Mucosa of descending colon (tissue), 3 donors: ENCODE measurements around the gene FOXP1. TPM values are rescaled to one million over a fixed set of nuclear protein-coding genes. Genes with fewer than 3 reads are reported as not detected.

ENCODE experiments used
- ATAC-seq: fragments of 200-7000 bp; cut with Tn5 transposase; one replicate; pipeline ENCODE4 v1.9.1; 2020; ENCODE audit warnings: mild to moderate bottlenecking, moderate library complexity
- DNase-seq, 3 donors: peaks; one replicate each; pipeline ENCODE4 v3.0.0-alpha.2; 2020
- H3K36me3 ChIP-seq: fragments of 200-600 bp; one replicate; pipeline ENCODE4 v1.8.0; 2021; ENCODE audit warnings: low read depth, mild to moderate bottlenecking
- H3K4me1 ChIP-seq: fragments of 200-600 bp; one replicate; pipeline ENCODE4 v1.8.0; 2021; ENCODE audit warnings: low read depth, mild to moderate bottlenecking
- H3K4me3 ChIP-seq: fragments of 200-600 bp; one replicate; pipeline ENCODE4 v1.8.0; 2021; ENCODE audit warnings: mild to moderate bottlenecking
- H3K9me3 ChIP-seq: fragments of 200-600 bp; one replicate; pipeline ENCODE4 v1.8.0; 2021; ENCODE audit warnings: mild to moderate bottlenecking
- intact Hi-C, 2 donors: fragments of 100-400 bp; cut with DNase I in 1 of 2; cut with micrococcal nuclease in 1 of 2; formaldehyde crosslinking; loops; one replicate each; pipeline versions ENCODE4 v1.11.0 to v1.11.1; 2022; cut with DNase I, micrococcal nuclease
- total RNA-seq, 3 donors: library from RNA; stranded (reverse); fragmentation: NEBNext Ultra II Directional in 2 of 3; extraction: Animal tissue kit (Norgen Biotek cat#: 25700) in 2 of 3; gene quantifications; one replicate each; pipeline versions ENCODE4 v1.2.1 to v1.2.4, GENCODE V29; 2021 to 2023
- TF ChIP-seq, protein P1 (sequence below): fragments of 200-600 bp; IDR thresholded peaks from one replicate; pipeline ENCODE4 v1.8.0; 2022; ENCODE audit warnings: antibody characterized with exemption, mild to moderate bottlenecking
- donor health status: DM: no; HTN: no; CAD: no; lungs with moderate emphysema.
- donor health status: DM: no; HTN: no; CAD: no.
- donor health status: DM: no; HTN: yes; CAD: no.

Gene FOXP1
- total RNA-seq, 3 donors from 2014 or later = 133 to 217 (median 214) TPM

DNA sequence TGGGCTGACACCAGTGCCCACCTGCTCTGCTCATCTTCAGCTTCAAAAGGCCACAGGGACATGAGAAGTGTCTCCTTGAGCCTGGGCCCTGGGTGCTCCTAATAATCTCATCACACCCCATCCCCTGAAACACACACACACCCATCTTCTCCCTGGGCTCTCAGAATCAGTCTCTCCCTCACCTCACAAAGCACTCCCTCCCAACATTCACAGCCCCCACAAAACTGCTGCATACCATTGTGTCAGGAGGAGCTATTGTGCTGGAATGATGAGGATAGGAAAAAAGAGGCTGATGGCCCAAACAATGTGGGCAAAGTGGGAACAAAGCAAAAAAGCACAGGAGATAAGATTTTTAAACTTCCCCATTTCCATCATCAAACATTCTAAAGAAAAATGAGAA is 16.8 kb downstream of the FOXP1 start:
- H3K4me3 ChIP-seq = no peak overlapping the region
- H3K9me3 ChIP-seq = no peaks in the 10 kb centered on the region
- peaks cover 18% of the 10 kb centered on the region for H3K4me1 ChIP-seq
- DNase-seq (no peak), ATAC-seq (no peak)
- no peaks in the 10 kb centered on the region for H3K36me3 ChIP-seq
- intact Hi-C loops = no loop called here
- TF ChIP-seq, protein P1, sequence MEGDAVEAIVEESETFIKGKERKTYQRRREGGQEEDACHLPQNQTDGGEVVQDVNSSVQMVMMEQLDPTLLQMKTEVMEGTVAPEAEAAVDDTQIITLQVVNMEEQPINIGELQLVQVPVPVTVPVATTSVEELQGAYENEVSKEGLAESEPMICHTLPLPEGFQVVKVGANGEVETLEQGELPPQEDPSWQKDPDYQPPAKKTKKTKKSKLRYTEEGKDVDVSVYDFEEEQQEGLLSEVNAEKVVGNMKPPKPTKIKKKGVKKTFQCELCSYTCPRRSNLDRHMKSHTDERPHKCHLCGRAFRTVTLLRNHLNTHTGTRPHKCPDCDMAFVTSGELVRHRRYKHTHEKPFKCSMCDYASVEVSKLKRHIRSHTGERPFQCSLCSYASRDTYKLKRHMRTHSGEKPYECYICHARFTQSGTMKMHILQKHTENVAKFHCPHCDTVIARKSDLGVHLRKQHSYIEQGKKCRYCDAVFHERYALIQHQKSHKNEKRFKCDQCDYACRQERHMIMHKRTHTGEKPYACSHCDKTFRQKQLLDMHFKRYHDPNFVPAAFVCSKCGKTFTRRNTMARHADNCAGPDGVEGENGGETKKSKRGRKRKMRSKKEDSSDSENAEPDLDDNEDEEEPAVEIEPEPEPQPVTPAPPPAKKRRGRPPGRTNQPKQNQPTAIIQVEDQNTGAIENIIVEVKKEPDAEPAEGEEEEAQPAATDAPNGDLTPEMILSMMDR = no peak

DNA sequence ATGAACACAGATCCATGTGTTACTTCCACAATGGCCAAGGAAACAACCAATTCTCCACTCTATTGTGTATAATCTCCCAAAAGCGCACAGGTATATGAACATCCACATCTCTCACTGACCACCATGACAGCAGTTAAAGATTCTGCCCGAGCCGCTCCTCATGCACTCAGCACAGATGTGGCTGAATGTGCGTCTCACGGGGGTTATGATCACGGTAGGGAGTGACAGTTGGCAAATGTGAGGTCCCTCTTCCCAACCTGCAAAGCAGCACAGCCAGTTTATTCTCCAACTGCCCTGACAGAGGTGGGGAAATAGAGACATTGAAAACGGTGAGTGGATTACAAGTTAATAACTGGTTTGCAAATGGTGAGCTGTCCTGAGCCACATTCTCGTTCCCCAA is 17.6 kb downstream of the FOXP1 start:
- no peaks in the 10 kb centered on the region for H3K9me3 ChIP-seq
- no peak for ATAC-seq
- no peak for DNase-seq
- H3K4me1 ChIP-seq = peaks cover 18% of the 10 kb centered on the region
- intact Hi-C loops = no loop called here
- no peaks in the 10 kb centered on the region for H3K36me3 ChIP-seq
- H3K4me3 ChIP-seq = no peak overlapping the region
- TF ChIP-seq, protein P1 = no peak

DNA sequence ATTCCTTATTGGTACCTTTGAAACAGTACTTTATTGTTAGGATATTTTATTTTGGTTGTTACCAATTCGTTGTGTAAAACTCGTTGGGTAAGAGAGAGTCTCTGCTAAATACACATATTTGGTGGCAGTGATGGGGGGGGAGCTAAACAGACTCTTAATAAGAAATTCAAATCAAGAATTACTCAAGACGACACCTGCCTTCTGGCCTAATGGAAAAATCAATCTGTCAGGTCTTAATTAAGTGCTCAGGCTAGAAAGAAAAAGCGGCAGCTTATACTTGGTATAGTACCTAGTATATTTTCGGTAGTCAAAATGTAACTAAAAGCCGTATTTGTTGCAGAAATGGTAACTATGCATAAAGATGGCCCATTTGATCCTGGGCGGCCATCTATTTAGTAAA is 18.2 kb downstream of the FOXP1 start:
- no peaks in the 10 kb centered on the region for H3K9me3 ChIP-seq
- TF ChIP-seq, protein P1 = no peak
- peaks cover 18% of the 10 kb centered on the region for H3K4me1 ChIP-seq
- intact Hi-C loops = no loop called here
- ATAC-seq = no peak
- DNase-seq = no peak
- no peak overlapping the region for H3K4me3 ChIP-seq
- no peaks in the 10 kb centered on the region for H3K36me3 ChIP-seq

DNA sequence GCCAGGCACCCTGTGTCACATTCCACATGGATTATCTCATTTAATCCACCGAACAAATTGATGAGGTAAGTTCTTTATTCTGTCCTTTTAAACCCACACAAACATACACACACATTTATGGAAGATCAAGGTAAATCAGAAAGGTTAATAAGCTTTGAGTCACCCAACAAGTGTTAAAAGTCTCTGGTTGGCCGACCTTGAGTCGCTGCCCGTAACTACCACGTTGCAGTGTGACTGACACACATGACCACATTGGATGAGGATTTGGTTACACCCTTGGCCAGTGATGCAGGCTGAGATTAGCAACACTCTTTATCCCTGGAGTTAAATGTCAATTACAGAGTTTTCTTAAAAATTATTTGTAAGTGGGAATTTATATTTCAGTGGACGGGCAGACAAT is 19.2 kb downstream of the FOXP1 start:
- DNase-seq = no peak
- TF ChIP-seq, protein P1 = no peak

DNA sequence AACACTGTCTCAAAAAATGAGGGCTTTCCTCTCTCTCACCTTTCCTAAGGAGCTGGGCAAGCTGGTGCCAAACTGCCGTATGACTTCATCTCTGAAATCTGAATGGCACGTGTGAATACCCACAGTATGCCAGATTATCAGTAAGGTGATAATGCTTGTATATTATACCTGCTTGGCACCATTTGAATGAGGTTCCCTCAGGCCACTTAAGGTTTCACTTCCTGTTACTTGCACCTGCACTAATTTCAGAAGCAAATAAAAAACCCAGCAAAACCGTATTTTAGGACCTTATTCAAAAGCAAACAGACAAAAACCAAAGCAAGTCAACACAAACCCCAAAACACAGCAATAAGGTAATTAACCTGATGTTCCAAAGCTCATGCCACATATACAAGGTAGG is 19.7 kb downstream of the FOXP1 start:
- ATAC-seq = peak; percentile 77
- no peaks in the 10 kb centered on the region for H3K36me3 ChIP-seq
- DNase-seq = no peak
- peaks cover 18% of the 10 kb centered on the region for H3K4me1 ChIP-seq
- H3K4me3 ChIP-seq = no peak overlapping the region
- no peaks in the 10 kb centered on the region for H3K9me3 ChIP-seq
- intact Hi-C loops = no loop called here
- TF ChIP-seq, protein P1 = no peak

More for the DNA sequence above, 19.2 kb downstream of the FOXP1 start:
- Histone ChIP-seq H3K4me3 (no peak overlapping the region), H3K9me3 (no peaks in the 10 kb centered on the region), H3K36me3 (no peaks in the 10 kb centered on the region), H3K4me1 (peaks cover 18% of the 10 kb centered on the region)
- intact Hi-C loops = no loop called here
- ATAC-seq = peak; percentile 80

DNA sequence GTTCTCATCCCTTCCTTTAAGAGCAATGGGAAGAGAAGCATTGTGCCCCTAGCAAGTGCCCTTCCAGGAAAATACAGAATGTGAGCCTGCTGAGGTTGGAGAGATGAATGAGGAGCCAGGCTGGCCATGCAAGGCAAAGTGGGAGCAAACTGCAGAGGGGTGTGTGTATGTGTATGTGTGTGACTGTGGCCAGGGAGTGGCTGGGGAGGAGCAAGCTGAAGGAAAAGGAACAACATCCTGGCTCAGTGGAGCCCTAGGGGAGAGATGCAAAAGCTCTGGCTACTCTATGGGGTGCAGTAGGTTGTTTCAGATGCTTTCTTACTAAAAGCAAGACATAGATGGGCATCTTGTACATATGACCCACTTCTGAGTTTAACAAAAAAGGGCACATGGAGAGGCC is 20.6 kb downstream of the FOXP1 start:
- ATAC-seq = peak; percentile 78
- TF ChIP-seq, protein P1 = no peak
- intact Hi-C loops = no loop called here
- peaks cover 18% of the 10 kb centered on the region for H3K4me1 ChIP-seq
- no peaks in the 10 kb centered on the region for H3K36me3 ChIP-seq
- peak in 2 of 3 donors; percentile 39 to 40 for DNase-seq
- no peak overlapping the region for H3K4me3 ChIP-seq
- no peaks in the 10 kb centered on the region for H3K9me3 ChIP-seq
